NK-92 treated with Interleukin-12 subunit alpha and Interleukin-12 subunit beta, amount 100 ng/mL, for 24 hours (cell line): ENCODE data around the gene GJA5.
"Not testable (repeated sequence)": the region's sequence is repeated elsewhere in the genome, so short reads cannot be mapped to it uniquely, and the experiment has no call there.

Source experiments
- DNase-seq: peaks from one replicate; lab custom pipeline; 2025; lab: John Stamatoyannopoulos, UW

Gene GJA5

DNA sequence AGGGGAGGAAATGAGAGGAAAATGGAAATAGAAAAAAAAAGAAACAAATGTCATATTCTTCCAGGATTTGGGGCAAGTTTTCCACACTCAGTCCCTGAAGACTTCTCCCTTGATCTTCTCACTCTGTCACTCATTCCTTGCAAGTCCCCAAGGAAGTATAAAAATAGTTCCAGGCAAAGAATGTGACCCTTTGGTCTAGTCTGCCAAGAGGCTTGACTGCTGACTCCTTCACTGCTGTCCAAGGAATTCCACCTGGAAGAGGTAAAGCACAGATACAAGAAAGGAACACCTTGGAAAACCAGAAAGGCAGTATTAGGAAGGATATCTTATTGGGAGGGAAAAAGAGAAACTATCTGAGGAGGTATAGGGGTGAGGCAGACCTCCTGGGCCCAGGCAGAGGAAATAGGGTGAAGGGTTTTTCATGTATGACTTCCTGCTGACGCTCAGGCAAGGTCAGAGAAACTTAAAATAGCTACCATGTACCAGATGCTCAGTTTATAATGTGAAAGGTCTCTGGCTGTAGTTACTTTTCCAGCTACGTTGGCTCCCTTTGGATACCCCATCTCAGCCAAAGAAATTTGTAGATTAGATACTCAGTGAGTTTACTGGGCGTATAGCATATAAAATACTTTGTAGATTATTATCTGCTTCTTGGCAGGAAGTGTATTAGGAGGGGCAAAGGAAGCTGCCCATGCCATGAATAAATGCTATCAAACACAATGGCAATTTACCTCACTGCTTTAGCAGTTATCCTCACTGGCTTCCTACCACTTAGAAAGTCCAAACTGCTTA is 2.0 kb upstream of the GJA5 start:
- DNase-seq: peak; percentile 6

DNA sequence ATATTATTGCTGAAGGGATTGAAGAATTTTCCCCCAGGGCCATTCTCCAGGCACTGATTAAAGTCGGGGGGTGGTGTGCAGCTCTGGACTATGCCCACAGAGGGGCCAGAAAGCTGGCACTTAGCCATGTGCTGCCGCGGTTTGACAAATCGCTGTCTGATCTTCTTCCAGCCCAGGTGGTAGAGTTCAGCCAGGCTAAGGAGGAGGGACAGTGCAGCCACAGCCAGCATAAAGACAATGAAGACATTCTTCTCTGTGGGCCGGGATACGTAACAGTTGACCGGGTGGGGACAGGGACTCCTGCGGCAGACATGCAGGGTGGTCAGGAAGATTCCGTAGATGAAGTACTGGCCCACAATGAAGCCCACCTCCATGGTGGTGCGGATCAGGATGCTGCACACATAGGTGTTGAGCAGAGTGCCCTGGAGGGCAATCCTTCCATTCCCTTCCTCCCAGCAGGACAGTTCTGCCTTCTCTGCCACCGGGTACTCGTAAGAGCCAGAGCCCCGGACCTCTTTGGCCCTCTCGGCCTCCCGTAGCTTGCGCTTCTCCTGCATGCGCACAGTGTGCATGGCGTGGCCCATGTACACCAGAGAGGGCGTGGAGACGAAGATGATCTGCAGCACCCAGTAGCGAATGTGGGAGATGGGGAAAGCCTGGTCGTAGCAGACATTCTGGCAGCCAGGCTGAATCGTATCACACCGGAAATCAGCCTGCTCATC is 1.9 kb downstream of the GJA5 start:
- no peak for DNase-seq

DNA sequence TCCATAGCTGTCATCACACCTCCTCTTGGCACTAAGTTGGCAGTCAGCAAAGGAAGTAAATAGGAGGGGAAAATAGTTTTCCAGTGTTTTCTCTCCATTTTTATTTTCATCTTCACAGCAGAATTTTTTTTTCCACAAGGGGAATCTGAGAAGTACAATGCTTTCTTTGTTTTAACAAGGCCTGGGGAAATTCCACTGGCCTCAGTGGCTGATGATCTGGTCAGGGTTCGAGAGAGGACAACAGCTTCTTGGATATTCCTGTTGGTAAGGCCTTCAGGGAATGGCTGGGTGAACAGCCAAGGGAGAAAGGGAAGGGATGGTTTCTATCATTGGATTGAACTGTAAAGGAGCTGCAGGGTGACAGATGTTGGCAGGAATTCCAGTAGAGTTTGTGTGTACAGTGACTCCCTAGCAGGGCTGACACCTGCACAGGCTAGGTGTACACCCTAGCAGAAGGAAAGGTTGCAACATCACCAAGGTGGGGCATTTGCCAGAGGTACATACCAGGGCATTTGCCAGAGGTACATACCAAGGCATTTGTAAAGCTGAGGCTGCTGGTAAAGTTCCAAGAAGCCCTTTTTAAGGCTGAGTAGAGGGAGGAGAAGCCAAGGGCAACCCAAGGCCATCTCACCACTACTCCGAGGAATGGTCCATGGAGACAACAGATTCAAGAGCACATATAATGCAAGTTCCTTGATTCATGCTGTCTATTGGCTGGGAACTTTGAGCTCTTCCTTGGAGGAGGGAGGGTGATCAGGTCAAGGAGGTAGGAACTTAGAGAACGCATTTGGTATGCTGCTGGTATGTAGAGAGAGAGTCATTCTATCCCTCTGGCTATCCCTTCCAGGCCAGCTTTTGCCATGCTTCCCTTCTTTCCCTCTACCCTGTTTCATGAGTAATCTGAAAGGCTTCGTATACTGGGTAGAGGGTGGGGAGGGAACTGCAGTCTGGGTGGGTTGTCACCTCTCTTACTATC is 3.1 kb downstream of the GJA5 start:
- no peak for DNase-seq

DNA sequence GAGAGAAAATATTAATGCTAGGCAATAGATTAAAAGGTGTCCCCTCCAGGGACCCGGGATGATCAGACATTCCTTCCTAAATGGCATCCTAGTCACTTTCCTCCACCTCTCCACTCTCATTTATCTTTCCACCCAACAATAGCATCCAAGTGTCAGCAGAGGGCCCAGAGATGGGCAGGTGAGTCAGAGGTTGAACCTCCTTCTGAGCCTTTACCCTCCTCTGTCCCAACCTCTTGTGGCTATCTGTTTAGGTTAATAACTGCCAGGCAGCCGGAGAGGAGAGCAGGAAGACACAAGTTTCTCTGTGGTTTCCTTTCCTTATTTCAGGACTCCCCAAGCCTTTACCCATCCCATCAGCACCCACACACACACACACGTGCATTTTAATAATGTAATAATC is 4.1 kb downstream of the GJA5 start:
- no peak for DNase-seq

DNA sequence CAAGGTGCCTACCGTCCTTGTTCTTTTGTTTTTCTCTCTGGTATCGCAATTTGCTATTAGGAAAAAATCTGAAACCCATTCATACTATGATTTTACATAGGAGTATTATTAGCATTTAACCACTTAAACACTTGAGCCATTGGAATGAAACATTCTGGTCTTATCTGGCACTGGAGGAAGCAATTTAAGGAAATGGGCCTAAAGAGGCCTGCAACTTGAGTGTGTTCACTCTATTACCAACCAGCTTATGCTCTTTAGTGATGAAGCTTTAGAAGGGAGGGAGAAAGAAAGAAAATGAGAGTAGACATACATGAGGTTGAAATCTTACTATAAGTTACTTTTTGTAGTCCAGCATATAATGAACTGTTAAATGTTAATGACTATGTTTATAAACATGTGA is 5.7 kb downstream of the GJA5 start:
- no peak for DNase-seq

DNA sequence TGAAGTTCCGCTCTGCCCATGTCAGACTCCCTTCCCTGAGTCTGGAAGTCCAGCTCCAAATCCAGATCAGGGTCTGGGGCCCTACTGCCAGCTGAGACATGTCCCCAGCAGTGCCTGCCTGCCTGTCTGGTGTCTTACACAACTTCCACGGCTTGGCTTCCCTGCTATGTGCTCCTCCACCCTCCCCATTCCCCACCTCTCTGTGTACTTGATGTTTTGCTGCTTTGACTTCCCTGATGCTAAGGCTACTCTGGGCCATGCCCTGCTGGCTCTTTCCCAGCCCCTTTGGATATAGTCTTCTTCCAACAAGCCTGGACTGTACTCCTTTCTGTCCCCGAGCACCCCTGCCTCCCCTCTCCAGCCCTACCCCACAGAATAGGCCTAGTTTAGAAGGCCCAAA is 7.3 kb downstream of the GJA5 start:
- no peak for DNase-seq

DNA sequence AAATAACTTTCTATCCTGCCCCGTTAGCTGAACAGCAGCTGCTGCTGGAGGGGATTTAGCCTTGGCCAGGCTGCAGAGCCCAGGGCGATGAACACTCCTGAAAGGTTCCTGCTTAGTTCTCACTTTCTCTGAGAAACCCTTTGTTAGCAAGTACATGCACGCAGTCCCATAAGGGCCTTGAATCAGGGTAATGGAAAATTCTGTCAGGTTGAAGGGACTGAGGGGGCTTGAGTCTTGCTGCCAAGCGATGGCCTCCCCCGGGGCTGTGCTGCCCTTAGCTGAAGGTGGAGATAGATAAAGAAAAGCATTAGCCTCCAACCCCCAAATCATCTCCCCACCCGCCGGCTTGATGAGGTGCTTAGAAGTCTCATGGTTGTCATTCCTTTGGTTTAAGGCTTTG is 7.9 kb downstream of the GJA5 start:
- no peak for DNase-seq

DNA sequence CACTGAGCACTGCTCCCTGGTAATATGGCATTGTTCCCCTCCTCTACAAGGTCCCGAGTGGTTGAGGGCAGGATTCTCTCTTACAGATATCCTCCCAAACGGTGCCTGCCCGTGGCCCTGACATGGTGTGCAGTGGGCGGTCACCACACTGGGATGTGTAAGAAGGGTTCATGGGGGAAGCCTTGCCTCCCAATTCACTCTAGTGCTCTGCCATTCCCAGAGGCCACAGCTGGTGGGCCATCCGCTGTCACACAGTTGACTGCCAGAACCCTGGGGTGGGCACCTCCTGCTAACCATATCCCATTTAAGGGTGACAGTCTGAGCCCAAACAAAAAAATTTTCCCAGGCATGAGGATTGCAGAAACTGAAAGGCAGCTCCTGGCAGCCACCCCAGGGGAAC is 9.1 kb downstream of the GJA5 start:
- DNase-seq: no peak

DNA sequence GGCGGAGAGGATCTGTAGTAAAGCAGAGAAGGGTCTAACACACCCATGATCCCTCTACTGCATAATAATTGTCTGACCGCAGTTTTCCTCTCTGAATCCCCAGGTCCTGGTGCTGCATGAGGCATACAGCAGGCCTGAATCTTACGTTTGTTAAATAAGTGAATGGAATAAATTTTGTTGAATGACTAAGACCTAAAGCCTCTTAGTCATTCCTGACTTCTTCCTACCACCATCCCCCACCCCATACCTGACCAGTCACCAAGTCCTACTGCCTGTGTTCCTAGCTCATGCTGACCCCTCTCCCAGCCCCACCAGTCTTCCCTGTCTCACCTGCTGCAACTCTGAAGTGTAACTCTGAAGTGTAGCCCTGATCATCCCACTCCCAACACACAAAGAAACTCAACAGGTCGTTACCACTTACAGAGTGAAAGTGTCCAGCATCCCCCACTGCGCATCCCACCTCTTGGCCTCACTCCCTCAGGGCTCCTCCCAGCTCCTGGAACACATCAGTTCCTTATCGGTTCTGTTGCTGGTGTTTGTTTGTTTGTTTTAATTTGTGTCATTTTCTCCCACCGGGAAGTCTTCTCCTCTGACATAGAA is 9.7 kb downstream of the GJA5 start:
- no peak for DNase-seq

DNA sequence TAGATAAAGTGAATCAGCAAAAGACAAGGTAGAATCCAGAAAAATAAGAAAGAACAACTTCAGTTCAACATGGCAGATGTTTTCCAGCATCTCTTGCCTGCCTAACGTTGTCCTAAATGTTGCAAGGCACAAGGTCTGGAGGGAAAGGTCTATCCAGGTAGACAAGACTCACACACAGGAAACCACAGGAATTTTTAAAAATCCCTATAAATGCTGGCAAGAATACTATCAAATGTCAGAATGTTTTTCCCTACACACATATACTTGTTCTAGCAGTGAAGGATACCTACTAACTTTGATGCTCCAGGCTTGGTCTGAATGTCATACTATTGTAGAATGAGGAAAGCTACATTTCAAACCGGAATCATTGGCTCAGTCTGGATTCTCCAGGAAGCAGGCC is 10.6 kb downstream of the GJA5 start:
- DNase-seq: no peak

DNA sequence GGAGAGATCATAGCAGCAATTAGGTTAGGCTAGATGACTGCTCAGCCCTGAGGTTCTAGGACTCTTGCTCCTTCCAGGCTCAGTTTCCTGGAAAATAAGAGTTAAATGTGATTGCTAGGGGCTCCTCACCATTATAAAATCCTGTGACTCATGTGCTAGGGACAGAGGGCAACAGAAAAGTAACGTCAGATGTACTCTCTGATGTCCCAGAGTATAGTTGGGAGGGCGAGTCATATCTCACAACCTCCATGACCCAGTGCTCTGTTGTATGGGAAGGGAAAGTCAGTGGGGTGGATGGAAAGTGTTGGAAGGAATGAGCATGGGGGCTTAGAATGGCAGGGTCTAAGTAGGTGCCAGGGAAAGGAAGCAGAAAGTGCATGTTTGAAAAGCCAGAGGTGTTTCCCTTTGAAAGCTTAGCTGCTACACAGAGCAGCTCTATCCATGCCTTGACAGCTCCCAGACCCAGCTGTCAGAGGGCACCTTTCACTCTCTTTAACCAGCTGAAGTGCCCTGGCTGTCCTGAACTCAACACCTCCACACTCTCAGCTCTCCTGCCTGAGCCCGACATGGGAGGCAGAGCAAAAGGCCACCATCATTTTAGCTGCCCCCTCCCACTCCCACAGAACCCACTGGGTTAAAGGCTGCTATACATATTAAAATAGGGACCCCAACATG is 11.6 kb downstream of the GJA5 start:
- no peak for DNase-seq

DNA sequence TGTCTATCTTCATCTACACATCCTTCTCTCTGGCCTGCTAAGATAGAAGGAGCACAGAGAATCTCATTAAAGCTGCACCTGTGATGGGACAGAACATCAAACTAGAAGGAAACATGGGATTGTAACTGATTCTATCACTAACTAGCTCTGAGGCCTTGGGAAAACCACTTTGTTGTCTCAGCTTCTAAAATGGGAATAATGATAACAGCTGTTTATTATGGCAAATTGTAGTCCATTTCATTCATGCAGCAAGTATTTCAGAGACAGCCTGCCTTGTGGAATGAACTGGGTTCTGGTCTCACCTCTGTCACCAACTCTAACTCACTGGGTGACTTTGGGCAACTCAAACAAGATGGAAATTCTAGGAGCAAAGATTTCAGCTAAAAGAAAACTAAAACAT is 12.4 kb downstream of the GJA5 start:
- DNase-seq: no peak

DNA sequence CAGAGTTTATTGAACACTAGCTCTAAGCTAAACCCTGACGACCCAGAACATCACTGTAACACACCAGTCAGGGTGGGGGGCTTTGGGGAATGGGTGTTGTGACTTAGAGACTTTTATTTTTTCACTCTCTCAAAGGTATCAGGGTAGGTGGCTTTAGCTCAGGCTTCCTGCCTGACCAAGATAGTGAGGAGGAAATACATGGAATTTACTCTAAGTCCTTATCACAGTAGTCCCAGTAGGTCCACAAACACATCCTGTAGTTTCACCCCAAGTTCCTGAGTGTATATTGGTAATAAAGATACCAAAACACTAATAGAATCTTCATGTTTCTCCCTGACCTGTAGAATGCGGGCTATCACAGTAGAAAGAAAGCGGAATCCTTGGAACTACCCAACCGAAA is 15.1 kb downstream of the GJA5 start:
- no peak for DNase-seq

DNA sequence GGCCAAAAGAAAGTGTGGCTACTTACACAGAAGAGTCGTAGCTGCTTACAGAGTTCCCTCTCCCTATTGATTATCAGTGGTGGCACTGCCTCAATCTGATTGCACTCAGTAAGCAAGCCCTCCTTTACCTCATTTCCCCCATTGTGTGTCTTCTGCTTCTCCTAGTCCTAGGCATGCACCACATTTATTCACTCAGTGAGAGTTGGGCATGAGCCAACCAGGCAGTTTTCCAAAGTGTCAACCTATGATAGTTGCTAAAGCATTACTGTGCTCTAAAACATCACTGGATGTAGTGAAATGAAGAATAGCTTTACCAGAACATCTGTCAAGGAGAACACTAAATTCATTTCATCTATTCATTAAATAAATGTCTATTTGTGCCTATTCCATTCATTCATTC is 19.3 kb downstream of the GJA5 start:
- no peak for DNase-seq

DNA sequence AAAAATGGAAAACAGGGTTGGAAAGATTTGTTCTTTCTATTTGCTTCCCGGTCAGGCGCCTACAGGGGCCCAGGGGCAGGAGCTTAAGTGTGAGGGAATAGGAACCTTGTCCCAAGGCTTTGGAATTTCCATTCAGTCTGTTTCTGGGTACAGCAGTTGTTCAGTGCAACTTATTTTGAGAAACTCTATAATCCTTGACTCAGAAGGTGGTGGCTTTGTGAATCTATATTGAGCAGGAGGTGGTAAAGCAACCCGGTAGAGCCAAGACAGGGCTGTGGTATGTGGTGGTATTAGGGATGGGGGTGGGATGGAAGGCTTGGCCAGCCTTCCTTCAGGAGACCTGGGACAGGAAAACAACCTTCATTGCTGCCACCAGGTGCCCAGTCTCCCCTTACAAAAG is 20.0 kb downstream of the GJA5 start:
- no peak for DNase-seq

DNA sequence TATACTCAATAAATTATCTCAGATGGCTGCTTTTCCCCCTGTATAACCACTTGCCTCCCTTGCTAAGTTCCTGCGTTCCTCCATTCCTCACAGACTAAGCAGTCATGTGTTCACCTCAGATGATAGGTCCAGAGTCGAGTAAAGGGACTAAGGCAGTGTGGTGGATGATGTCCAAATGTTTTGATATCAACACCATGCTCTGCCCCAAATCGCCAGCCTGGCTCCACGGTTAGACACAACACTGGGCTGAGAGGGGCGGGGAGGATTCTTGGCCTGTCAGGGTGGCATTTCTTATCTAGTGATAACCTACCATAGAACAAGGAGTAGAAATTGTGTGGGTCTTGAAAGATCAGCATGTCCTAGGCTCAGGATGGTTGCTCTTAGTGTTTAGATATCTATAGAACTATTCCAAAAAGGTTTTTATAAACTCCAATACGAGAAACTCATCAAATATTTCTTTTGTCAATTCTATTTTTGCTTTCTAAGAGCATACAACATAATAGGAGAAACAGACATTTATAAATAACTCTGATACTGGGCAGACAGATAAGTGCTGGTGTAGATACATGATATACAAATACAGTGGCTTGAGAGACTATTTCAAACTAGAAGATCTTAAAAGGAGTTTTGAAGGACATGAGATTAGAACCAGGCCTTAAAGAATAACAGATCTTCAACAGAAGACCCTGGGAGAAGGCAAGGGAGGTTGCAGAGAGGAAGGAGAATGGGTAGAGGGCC is 21.5 kb downstream of the GJA5 start:
- no peak for DNase-seq

DNA sequence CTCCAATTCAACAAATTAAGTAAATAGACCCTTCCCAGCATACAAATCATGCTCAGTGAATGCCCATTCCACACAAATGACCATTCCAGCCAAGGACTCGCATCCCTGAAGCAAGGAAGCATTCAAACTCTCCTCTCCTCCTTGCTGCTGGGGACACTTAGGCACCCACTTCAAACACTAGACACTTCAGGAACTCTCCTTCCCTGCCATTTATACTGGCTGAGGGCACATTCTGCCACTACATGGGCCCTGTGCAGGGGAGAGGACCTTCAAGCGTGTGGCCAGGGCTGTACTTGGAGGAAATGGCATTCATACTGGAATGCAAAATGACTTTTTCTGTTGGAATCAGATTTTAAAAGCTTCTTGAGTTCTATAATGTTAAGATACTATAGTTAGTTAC is 22.3 kb downstream of the GJA5 start:
- DNase-seq: no peak

DNA sequence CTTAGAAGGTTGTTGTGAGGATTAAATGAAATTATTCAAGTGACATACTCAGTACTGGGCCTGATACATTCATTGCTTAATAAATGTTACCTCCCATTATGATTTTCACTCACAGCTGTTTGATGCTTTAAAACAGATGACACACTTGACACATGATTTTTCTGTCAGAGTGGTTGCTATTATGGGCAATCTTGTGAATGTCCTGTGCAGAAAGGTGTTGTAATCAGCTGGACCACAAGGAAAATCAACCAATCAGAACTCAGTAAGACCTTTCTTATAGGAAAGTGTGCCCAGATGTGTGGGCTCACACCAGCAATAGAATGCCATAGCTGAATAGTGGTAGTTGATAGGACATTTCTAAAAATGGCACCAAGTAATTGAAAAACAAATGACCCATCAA is 23.5 kb downstream of the GJA5 start:
- no peak for DNase-seq

DNA sequence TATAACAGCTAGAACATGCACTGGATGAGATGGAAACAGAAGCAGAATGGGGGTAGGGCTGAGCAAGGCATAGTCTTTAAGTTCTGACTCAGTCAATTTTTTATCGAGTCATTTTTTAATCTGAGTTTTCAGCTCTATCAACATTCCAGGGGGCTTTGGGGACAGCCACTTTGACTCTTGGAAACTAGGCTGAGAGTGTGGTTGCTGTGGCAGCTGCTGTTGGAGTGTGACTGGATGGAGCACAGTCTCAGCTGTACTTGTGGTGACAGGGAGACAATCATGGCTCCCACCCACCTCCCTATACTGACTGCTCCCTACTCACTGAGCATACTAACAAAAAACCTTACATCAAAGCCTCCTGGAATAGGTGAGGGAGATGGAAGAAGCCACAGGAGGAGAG is 25.0 kb downstream of the GJA5 start:
- no peak for DNase-seq

DNA sequence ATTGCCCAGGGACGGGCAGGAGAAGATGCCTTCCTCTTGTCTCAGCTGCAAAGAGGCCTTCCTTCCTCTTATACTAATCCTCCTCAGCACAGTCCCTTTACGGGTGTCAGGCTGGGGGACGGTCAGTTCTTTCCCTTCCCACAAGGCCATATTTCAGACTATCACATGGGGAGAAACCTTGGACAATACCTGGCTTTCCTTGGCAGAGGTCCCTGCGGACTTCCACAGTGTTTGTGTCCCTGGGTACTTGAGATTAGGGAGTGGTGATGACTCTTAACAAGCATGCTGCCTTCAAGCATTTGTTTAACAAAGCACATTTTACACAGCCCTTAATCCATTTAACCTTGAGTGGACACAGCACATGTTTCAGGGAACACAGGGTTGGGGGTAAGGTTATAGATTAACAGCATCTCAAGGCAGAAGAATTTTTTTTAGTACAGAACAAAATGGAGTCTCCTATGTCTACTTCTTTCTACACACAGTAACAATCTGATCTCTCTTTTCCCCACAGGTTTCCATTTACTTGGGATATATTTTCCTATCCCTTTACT is 26.0 kb downstream of the GJA5 start:
- not testable (repeated sequence) for DNase-seq

DNA sequence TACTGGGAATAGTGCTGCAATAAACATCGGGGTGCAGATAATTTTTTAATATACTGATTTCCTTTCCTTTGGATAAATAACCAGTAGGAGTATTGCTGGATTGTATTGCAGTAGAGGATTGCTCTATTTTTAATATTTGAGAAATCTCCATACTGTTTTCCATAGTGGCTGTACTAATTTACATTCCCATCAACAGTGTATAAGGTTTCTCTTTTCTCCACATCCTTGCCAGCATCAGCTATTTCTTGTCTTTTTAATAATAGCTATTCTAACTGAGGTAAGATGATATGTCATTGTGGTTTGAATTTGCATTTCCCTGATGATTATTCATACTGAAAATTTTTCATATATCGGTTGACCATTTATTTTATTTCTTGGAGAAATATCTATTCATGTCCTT is 31.1 kb downstream of the GJA5 start:
- DNase-seq: no peak
